CD4-positive, alpha-beta T cell treated with Interferon gamma for 1 hour (primary cell): ENCODE data around the gene RNU1-2.
"Not testable (repeated sequence)": the region's sequence is repeated elsewhere in the genome, so short reads cannot be mapped to it uniquely, and the experiment has no call there.

Experiments used
- DNase-seq: peaks from one replicate; pipeline ENCODE4 v3.0.0-alpha.2; 2020

RNU1-2 gene

GRCh38 chr1:16911851-16912721, 16.3 kb downstream of the RNU1-2 start:
- DNase-seq = peak; percentile 33

GRCh38 chr1:16912742-16913141, 17.0 kb downstream of the RNU1-2 start:
- DNase-seq = not testable (repeated sequence)

GRCh38 chr1:16913181-16913832, 17.5 kb downstream of the RNU1-2 start:
- no peak for DNase-seq

GRCh38 chr1:16913833-16914662, 18.3 kb downstream of the RNU1-2 start:
- DNase-seq = peak; percentile 95

GRCh38 chr1:16914928-16915626, 19.3 kb downstream of the RNU1-2 start:
- not testable (repeated sequence) for DNase-seq

- no peak for DNase-seq
Observed at GRCh38 chr1:16915627-16915973, 19.8 kb downstream of the RNU1-2 start.

GRCh38 chr1:16916036-16916880, 20.5 kb downstream of the RNU1-2 start:
- not testable (repeated sequence) for DNase-seq

GRCh38 chr1:16918371-16918770, 22.6 kb downstream of the RNU1-2 start:
- DNase-seq = no peak

- not testable (repeated sequence) for DNase-seq
Observed at GRCh38 chr1:16918936-16919665, 23.3 kb downstream of the RNU1-2 start.

GRCh38 chr1:16920951-16921350, 25.2 kb downstream of the RNU1-2 start:
- no peak for DNase-seq

- DNase-seq = no peak
Observed at GRCh38 chr1:16921391-16922185, 25.8 kb downstream of the RNU1-2 start, which contains the start of gene CROCC. CROCC (plus strand) TSS chr1:16921931; CDS start chr1:16922019, 88 bp downstream.

GRCh38 chr1:16922466-16922865, 26.7 kb downstream of the RNU1-2 start:
- no peak for DNase-seq

- DNase-seq = no peak
Observed at GRCh38 chr1:16922885-16923431, 27.2 kb downstream of the RNU1-2 start.

GRCh38 chr1:16924216-16924918, 28.6 kb downstream of the RNU1-2 start:
- no peak for DNase-seq

GRCh38 chr1:16924919-16925477, 29.2 kb downstream of the RNU1-2 start:
- DNase-seq = no peak

GRCh38 chr1:16925635-16926490, 30.1 kb downstream of the RNU1-2 start:
- DNase-seq = no peak

- no peak for DNase-seq
Observed at GRCh38 chr1:16926491-16927073, 30.8 kb downstream of the RNU1-2 start.
